Ammon's horn (tissue), 1 donor: Measurements from ENCODE around the gene DDX31.
"Not testable (repeated sequence)": the region's sequence is repeated elsewhere in the genome, so short reads cannot be mapped to it uniquely, and the experiment has no call there.

Source experiments
- DNase-seq: peaks from one replicate; pipeline ENCODE4 v3.0.0-alpha.2; 2016; ENCODE audit warnings: low spot score

DDX31 gene

GRCh38 chr9:132578367-132578932 lies 91.3 kb downstream of the DDX31 start:
- DNase-seq: no peak

- no peak for DNase-seq
Observed at GRCh38 chr9:132577119-132577518, 92.7 kb downstream of the DDX31 start.

- no peak for DNase-seq
Observed at GRCh38 chr9:132575811-132576210, 94.0 kb downstream of the DDX31 start.

GRCh38 chr9:132575005-132575609 lies 94.7 kb downstream of the DDX31 start:
- DNase-seq: peak; percentile 79

GRCh38 chr9:132572921-132573320 lies 96.9 kb downstream of the DDX31 start:
- no peak for DNase-seq

- no peak for DNase-seq
Observed at GRCh38 chr9:132571806-132572600, 97.8 kb downstream of the DDX31 start.

GRCh38 chr9:132568787-132569186 lies 101.0 kb downstream of the DDX31 start:
- DNase-seq: not testable (repeated sequence)

- DNase-seq: no peak
Observed at GRCh38 chr9:132564526-132564925, 105.3 kb downstream of the DDX31 start.

- no peak for DNase-seq
Observed at GRCh38 chr9:132562306-132562573, 107.5 kb downstream of the DDX31 start.

- no peak for DNase-seq
Observed at GRCh38 chr9:132560616-132561202, 109.1 kb downstream of the DDX31 start.

- no peak for DNase-seq
Observed at GRCh38 chr9:132559711-132560110, 110.1 kb downstream of the DDX31 start.

- DNase-seq: no peak
Observed at GRCh38 chr9:132557159-132557558, 112.6 kb downstream of the DDX31 start.

- no peak for DNase-seq
Observed at GRCh38 chr9:132556714-132557113, 113.1 kb downstream of the DDX31 start.

GRCh38 chr9:132556235-132556634 lies 113.5 kb downstream of the DDX31 start:
- no peak for DNase-seq

GRCh38 chr9:132555528-132555927 lies 114.3 kb downstream of the DDX31 start:
- DNase-seq: no peak

- no peak for DNase-seq
Observed at GRCh38 chr9:132554755-132555154, 115.0 kb downstream of the DDX31 start.

- no peak for DNase-seq
Observed at GRCh38 chr9:132552041-132552440, 117.7 kb downstream of the DDX31 start.

- DNase-seq: no peak
Observed at GRCh38 chr9:132551556-132551955, 118.2 kb downstream of the DDX31 start.

GRCh38 chr9:132548751-132549640 lies 120.8 kb downstream of the DDX31 start:
- no peak for DNase-seq

GRCh38 chr9:132547976-132548730 lies 121.6 kb downstream of the DDX31 start:
- no peak for DNase-seq

GRCh38 chr9:132547436-132547835 lies 122.3 kb downstream of the DDX31 start:
- DNase-seq: no peak
